ENCODE results near the gene FOLR1.
"Not testable (repeated sequence)": the region's sequence is repeated elsewhere in the genome, so short reads cannot be mapped to it uniquely, and the experiment has no call there.

FOLR1 gene

GRCh38 chr11:72191961-72192381 lies at the start of gene FOLR1:
TSS of gene FOLR1 (plus strand) at chr11:72192140. CDS start at chr11:72192174, 34 bp downstream.
- no peak for DNase-seq (ENCODE audit: low read depth in 2 of 2)

DNA sequence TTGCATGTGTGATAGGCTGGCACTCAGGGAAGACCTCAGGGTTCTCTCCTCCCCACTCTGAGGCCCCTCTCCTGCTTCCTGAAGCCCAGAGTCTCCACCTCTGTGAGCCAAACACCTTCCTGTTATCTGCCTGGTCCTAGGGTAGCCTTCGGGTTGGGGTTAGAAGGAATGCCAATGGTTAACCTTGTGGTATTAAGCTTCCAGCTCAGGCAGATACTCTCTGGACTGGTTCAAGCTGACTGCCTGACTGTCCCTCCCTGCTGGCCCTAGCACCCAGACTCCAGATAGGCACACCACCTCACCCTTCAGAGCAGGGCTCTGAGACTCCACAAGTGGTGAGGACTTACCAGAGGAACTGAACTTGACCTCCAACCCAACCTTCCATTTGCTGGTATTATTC lies 49.4 kb upstream of the FOLR1 start:
- DNase-seq (ENCODE audit: low read depth in 2 of 2), result not testable (repeated sequence)

GRCh38 chr11:72144807-72145565 lies 47.0 kb upstream of the FOLR1 start:
- no peak for DNase-seq (ENCODE audit: low read depth in 2 of 2)

- no peak for DNase-seq (ENCODE audit: low read depth in 2 of 2)
These were observed 45.3 kb upstream of the FOLR1 start for GRCh38 chr11:72146625-72147024.

DNA sequence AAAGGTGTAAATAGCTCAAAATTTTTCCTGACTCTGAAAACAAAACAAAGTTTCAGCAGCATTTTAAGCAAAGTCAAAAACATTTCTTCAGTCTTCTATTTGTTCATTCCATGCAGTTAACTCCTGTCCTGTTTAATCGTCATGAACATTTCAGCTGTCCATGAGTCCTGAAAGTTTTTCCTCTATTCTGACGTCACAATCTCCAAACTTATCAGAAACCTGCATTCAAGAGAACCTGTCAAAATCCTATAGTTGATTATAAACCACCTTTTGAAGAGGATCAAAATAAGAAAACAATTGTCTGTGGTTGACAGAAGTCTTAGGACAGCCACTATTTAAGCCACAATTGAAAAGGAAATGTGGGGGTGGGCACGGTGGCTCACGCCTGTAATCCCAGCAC lies 41.1 kb upstream of the FOLR1 start:
- no peak for DNase-seq (ENCODE audit: low read depth in 2 of 2)

DNA sequence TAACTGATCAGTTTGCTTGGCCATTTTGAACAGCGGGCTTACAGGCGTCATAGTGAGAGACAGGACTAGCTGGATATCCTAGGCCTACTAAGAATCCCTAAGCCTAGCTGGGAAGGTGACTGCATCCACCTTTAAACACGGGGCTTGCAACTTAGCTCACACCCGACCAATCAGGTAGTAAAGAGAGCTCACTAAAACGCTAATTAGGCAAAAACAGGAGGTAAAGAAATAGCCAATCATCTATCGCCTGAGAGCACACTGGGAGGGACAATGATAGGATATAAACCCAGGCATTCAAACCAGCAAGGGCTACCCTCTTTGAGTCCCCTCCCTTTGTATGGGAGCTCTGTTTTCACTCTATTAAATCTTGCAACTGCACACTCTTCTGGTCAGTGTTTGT lies 38.1 kb upstream of the FOLR1 start:
- not testable (repeated sequence) for DNase-seq (ENCODE audit: low read depth in 2 of 2)

DNA sequence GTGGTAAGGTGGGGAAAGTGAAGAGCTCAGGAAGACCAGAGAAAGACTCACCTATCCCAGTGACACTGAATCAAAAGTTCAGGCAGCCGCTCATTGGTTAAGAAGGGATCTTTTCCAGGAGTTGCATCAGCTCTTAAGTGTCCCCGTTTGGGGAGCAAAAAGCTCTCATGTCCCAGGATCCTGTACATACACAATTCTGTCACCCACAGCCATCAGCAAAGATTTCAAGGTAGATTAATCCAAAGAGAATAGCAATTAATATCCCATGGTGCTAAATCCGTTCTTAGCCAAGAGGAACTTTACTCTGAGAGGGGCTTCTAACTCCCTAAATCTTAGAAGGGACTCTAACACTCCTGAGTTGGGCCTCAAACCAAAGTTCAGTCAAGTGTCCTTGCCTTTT lies 37.1 kb upstream of the FOLR1 start:
- DNase-seq (ENCODE audit: low read depth in 2 of 2), result no peak

DNA sequence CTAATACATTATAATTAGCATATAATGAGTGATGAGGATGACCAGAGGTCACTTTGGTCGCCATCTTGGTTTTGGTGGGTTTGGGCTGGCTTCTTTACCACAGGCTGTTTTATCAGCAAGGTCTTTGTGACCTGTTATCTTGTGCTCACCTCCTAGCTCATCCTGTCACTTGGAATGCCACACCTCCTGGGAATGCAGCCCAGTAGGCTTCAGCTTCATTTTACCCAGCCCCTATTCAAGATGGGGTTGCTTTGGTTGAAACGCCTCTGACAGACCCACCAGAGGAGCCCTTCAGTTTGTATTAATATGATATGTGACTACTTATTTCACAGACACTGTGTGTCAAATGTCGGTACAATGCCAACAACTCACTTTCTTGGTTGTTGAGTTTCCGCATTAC lies 36.2 kb upstream of the FOLR1 start:
- DNase-seq (ENCODE audit: low read depth in 2 of 2), result no peak

DNA sequence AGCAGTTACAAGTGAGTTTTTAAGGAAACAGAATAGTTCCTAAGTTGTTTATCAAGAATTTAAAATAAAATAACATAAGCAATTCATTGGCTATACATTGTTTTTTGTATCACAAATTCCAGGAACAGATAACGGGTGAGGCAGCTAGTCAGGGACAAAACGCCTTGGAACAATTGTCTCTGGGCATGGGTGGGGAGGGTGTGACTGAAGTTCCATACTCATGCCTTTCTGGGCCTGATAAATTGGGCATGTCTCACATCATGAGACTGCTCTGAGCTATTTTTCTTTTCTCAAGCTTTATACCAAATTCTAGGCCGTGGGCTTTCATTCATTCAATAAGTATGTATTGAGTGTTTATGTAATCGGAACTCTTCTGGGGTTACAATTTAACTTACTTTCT lies 34.8 kb upstream of the FOLR1 start:
- DNase-seq (ENCODE audit: low read depth in 2 of 2), result no peak

GRCh38 chr11:72160319-72160718 lies 31.6 kb upstream of the FOLR1 start:
- DNase-seq (ENCODE audit: low read depth in 2 of 2), result no peak

GRCh38 chr11:72162891-72163492 lies 28.9 kb upstream of the FOLR1 start:
- DNase-seq (ENCODE audit: low read depth in 2 of 2), result no peak

DNA sequence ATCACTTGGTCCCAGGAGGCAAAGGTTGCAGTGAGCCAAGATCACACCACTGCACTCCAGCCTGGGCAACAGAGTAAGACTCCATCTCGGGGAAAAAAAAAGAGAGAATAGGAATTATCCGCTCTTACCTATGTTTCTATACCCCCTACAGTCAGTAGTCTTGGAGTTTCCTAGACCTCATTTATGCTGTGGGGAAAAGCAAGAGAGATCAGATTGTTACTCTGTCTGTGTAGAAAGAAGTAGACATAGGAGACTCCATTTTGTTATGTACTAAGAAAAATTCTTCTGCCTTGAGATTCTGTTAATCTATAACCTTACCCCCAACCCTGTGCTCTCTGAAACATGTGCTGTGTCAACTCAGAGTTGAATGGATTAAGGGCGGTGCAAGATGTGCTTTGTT lies 27.8 kb upstream of the FOLR1 start:
- DNase-seq (ENCODE audit: low read depth in 2 of 2), result not testable (repeated sequence)

GRCh38 chr11:72169046-72169555 lies 22.8 kb upstream of the FOLR1 start:
- DNase-seq (ENCODE audit: low read depth in 2 of 2), result not testable (repeated sequence)

DNA sequence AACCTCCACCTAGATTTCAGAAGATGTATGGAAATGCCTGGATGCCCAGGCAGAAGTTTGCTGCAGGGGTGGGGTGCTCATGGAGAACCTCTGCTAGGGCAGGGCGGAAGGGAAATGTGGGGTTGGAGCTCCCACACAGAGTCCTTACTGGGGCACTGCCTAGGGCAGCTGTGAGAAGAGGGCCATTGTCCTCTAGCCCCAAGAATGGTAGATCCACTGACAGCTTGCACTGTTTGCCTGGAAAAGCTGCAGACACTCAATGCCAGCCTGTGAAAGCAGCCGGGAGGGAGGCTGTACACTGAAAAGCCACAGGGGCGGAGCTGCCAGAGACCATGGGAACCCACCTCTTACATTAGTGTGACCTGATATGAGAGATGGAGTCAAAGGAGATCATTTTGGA lies 22.2 kb upstream of the FOLR1 start:
- not testable (repeated sequence) for DNase-seq (ENCODE audit: low read depth in 2 of 2)

DNA sequence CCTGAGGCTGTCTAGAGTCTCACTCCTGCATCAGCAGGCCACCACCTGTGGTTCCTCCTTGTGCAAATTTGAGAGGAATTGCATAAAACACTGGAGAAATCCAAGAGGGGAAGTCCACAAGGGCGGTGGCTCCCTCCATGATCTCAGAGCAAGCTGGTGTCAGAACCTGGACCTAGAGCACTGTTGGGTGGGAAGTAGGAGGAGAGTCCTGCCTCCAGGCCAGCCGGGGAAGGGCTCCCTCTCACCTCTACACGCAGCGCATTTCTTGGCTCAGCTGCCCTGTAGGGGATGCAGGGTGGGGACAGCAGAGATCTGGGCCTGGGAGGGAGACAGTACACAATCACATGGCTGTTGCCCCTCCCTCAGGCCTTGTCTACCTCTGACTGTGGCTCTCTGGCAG lies 19.9 kb upstream of the FOLR1 start:
- not testable (repeated sequence) for DNase-seq (ENCODE audit: low read depth in 2 of 2)

DNA sequence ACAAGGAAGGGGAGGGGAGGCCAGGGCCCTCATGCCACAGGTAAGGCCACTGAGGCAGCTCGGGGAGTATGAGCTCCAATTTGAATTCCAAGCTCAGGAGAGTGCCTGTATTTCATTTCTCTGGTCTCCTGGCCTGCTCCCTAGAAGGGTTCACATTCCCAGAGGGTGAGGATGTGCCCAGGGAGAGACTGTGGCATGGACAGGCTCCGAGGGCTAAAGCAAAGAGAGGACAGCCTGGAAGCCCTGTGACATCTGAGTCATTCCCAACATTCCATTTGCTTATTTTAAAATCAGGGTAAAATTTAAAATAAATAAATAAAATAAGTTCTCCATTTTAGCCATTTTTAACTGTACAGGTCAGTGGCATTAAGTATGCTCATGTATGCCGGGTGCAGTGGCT lies 18.6 kb upstream of the FOLR1 start:
- no peak for DNase-seq (ENCODE audit: low read depth in 2 of 2)

- DNase-seq (ENCODE audit: low read depth in 2 of 2), result no peak
These were observed 17.5 kb upstream of the FOLR1 start for GRCh38 chr11:72174302-72175070.

DNA sequence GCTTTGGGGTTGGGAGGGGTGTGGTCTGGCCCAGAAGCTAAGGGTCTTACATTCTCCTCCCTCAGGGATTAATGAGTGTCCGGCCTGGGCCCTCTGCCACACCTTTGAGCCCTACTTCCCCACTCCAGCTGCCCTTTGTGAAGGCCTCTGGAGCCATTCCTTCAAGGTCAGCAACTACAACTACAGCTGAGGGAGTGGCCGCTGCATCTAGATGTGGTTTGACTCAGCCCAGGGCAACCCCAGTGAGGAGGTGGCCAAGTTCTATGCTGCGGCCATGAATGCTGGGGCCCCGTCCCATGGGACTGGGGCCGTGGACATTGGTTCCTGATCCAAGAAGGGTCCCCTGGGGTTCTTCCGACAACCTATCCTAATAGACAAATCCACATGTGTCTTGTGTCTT lies 14.3 kb upstream of the FOLR1 start:
- DNase-seq (ENCODE audit: low read depth in 2 of 2), result no peak

GRCh38 chr11:72179049-72179803 lies 12.7 kb upstream of the FOLR1 start:
- DNase-seq (ENCODE audit: low read depth in 2 of 2), result no peak

DNA sequence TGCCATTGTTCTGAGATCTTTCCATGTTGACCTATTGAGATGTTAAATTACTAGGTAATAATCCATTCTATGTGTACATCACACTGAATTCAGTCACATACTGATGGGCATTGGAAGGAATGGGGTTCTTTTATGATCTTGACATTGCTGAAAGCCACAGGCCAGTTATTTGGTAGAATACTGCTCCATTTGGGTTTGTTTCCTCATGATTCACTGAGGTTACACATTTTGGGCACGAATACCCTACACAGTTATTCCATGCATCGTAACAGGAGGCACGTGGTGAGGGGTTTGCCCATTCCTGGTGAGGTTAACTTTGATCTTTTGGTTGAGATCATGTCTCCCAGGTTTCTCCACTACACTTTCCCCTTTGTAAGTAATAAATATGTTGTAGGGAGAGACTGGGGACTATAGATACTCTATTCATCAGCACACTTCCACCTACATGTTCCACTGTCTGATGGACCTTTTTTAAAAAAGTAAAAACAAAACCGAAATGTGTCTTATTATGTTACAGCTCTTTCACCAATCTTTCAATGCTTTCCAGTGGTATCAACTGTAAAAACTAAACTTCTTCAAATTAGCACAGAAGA lies 12.0 kb upstream of the FOLR1 start:
- no peak for DNase-seq (ENCODE audit: low read depth in 2 of 2)

GRCh38 chr11:72180892-72181552 lies 10.9 kb upstream of the FOLR1 start:
- not testable (repeated sequence) for DNase-seq (ENCODE audit: low read depth in 2 of 2)
